ENCODE data around the gene ONECUT3. TPM values are rescaled to one million over a fixed set of nuclear protein-coding genes. Genes with fewer than 3 reads are reported as not detected.
"Not testable (repeated sequence)": the region's sequence is repeated elsewhere in the genome, so short reads cannot be mapped to it uniquely, and the experiment has no call there.

The ONECUT3 gene
- total RNA-seq, 5 donors from 2014 or later (not counting 1 experiment from before 2014, with no cell fraction given): 0.03 TPM; not detected in 3

DNA sequence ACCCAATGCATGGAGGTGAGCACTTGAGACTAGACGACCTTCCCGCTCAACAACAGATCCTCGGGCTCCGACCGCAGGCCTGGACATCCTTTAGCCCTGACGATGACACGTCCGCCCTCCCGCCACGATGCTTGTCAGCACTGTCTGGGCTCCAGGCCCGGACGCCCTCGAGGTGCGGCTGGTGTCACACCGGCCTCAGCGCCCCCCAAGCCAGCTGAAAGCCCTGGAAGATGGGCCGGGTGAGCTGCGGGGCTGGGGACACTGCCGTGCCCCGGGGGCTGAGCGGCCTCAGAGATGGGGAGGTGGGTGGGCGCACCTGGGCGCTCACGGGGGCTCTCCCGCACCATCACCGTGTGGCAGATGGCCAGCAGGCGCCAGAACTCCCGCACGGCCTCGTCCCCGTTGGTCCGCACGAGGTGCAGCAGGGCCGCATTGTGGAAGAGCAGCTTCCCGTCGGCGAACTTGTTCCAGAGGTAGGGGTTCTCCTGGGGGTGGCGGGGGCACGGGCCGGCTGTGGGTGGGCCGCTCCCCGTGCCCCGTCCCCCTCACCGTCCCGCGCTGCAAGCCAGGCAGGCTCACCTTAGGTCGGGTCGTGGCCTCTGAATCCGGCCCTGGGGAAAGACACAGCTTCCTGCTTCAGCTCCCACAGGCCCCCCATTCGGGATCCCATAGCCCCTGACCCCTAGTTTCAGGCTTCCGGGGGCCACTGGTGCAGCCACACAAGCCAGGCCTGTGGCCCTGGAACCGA, 43.3 kb downstream of the ONECUT3 start:
- no peak for DNase-seq
- H3K9me3 Mint-ChIP-seq: no peaks in the 10 kb centered on the region
- H3K4me1 ChIP-seq (ENCODE audit: control insufficient read depth in 1 of 2, extremely low read depth in 1 of 2, insufficient read depth in 2 of 2, low read length in 2 of 2): peaks cover 0 to 9% of the 10 kb centered on the region in 2 experiments
- ChIA-PET POLR2A (no interaction called here), CTCF (interaction anchor here in 1 of 2 donors (0.5 to 0.6 kb wide), 2 partner anchors 18 to 27 kb away, joined by 3 to 4 read pairs; no protein-coding TSS in a partner anchor)
- H3K27ac ChIP-seq (ENCODE audit: low read length): no peak overlapping the region
- 67% methylated on average over 41 of the region's 52 CpGs for WGBS (ENCODE audit: insufficient coverage)
- H3K27ac Mint-ChIP-seq: no peak overlapping the region
- H3K4me3 Mint-ChIP-seq: no peak overlapping the region
- no peaks in the 10 kb centered on the region for H3K9me3 ChIP-seq
- no peak for ATAC-seq (replicated peaks in 1 of 4)
- H3K36me3 ChIP-seq (ENCODE audit: control insufficient read depth in 2 of 2, extremely low read depth in 1 of 2, insufficient read depth in 1 of 2, low read length in 1 of 2): no peaks in the 10 kb centered on the region
- peaks cover 0 to 44% of the 10 kb centered on the region in 2 experiments for H3K27me3 ChIP-seq (replicated peaks in 1 of 2; ENCODE audit: control insufficient read depth in 2 of 2, extremely low read depth in 1 of 2, insufficient read depth in 2 of 2, low read length in 1 of 2)
- no peaks in the 10 kb centered on the region for H3K4me1 Mint-ChIP-seq
- peaks cover 5% of the 10 kb centered on the region for H3K36me3 Mint-ChIP-seq
- peaks cover 7 to 17% of the 10 kb centered on the region in 2 donors for H3K27me3 Mint-ChIP-seq
- no peak overlapping the region for H3K4me3 ChIP-seq (ENCODE audit: control insufficient read depth in 1 of 2, extremely low read depth in 1 of 2, low read length in 1 of 2)

DNA sequence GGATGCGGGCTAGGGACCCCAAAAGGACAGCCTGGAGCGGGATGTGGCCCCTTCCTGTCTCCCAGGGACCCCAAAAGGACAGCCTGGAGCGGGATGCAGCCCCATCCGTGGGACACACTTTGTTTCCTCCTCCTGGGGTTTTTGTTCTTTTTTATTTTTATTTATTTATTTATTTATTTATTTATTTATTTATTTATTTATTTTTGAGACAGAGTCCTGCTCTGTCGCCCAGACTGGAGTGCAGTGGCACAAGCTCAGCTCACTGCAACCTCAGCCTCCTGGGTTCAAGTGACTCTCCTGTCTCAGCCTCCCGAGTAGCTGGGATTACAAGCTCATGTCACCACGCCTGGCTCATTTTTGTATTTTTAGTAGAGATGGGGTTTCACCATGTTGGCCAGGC, 44.0 kb downstream of the ONECUT3 start:
- H3K27ac ChIP-seq (ENCODE audit: low read length); H3K4me1 ChIP-seq (ENCODE audit: control insufficient read depth in 1 of 2, extremely low read depth in 1 of 2, insufficient read depth in 2 of 2, low read length in 2 of 2); DNase-seq; H3K9me3 Mint-ChIP-seq; H3K4me3 ChIP-seq (ENCODE audit: control insufficient read depth in 1 of 2, extremely low read depth in 1 of 2, low read length in 1 of 2); POLR2A ChIA-PET; H3K27ac Mint-ChIP-seq; CTCF ChIA-PET; H3K36me3 ChIP-seq (ENCODE audit: control insufficient read depth in 2 of 2, extremely low read depth in 1 of 2, insufficient read depth in 1 of 2, low read length in 1 of 2); ATAC-seq (replicated peaks in 1 of 4); H3K9me3 ChIP-seq; H3K4me1 Mint-ChIP-seq; H3K36me3 Mint-ChIP-seq: not testable (repeated sequence)
- Mint-ChIP-seq H3K27me3 (peaks cover 7 to 17% of the 10 kb centered on the region in 2 donors), H3K4me3 (peak overlapping the region in 1 of 3 donors; percentile 32)
- WGBS (ENCODE audit: insufficient coverage): 86% methylated on average over 2 of the region's 7 CpGs
- peaks cover 0 to 38% of the 10 kb centered on the region in 2 experiments for H3K27me3 ChIP-seq (replicated peaks in 1 of 2; ENCODE audit: control insufficient read depth in 2 of 2, extremely low read depth in 1 of 2, insufficient read depth in 2 of 2, low read length in 1 of 2)

DNA sequence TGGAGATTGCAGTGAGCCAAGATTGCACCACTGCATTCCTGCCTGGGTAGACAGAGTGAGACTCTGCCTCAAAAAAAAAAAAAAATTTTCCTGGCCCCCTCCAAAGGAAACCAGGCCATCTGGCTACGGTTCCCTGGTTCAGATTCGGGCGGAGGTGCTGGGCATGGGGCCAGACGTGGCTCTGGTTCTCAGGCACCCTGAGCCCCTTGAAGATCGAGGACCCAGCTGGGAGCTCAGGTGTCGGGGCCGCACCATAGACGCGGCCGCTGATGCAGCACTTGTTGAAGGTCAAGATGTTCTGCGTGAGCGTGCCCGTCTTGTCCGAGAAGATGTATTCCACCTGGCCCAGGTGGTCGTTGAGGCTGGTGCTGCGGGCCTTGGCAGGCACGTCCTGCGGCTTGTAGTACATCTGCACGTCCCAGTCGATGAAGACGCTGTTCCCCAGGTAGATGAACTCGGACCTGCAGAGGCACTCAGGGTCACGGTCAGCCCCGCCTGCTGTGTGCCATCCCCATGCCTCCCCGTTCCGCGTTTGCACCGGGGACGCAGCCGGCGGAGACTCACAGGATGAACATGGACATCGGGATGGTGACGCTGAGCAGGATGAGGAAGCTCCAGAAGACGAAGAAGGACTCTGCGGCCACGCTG, 46.5 kb downstream of the ONECUT3 start:
- Histone ChIP-seq H3K4me1 (ENCODE audit: control insufficient read depth in 1 of 2, extremely low read depth in 1 of 2, insufficient read depth in 2 of 2, low read length in 2 of 2) (peaks cover 0 to 9% of the 10 kb centered on the region in 2 experiments), H3K27me3 (replicated peaks in 1 of 2; ENCODE audit: control insufficient read depth in 2 of 2, extremely low read depth in 1 of 2, insufficient read depth in 2 of 2, low read length in 1 of 2) (peaks cover 0 to 23% of the 10 kb centered on the region in 2 experiments), H3K4me3 (ENCODE audit: control insufficient read depth in 1 of 2, extremely low read depth in 1 of 2, low read length in 1 of 2) (no peak overlapping the region), H3K36me3 (ENCODE audit: control insufficient read depth in 2 of 2, extremely low read depth in 1 of 2, insufficient read depth in 1 of 2, low read length in 1 of 2) (no peaks in the 10 kb centered on the region), H3K9me3 (no peaks in the 10 kb centered on the region), H3K27ac (ENCODE audit: low read length) (no peak overlapping the region)
- DNase-seq (no peak), ATAC-seq (replicated peaks in 1 of 4) (no peak)
- peaks cover 5% of the 10 kb centered on the region for H3K36me3 Mint-ChIP-seq
- no peak overlapping the region for H3K27ac Mint-ChIP-seq
- H3K4me3 Mint-ChIP-seq: no peak overlapping the region
- H3K4me1 Mint-ChIP-seq: no peaks in the 10 kb centered on the region
- no peaks in the 10 kb centered on the region for H3K9me3 Mint-ChIP-seq
- CTCF ChIA-PET: no interaction called here
- H3K27me3 Mint-ChIP-seq: peaks cover 7 to 10% of the 10 kb centered on the region in 2 donors
- POLR2A ChIA-PET: no interaction called here
- 96% methylated on average over 36 of the region's 36 CpGs for WGBS (ENCODE audit: insufficient coverage)

DNA sequence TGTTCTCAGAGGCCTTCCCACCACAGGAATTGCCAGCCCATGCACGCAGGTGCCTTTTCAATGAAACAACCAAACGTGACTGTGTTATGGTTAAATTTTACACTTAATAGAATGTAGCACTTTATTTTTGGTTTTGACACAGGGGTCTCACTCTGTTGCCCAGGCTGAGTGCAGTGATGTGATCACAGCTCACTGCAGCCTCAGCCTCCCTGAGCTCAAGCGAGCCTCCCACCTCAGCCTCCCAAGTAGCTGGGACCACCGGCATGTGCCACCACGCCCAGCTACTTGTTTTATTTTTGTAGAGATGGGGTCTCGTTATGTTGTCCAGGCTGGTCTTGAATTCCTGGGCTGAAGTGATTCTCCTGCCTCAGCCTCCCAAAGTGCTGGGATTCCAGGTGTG, 51.6 kb downstream of the ONECUT3 start:
- ChIA-PET POLR2A (no interaction called here), CTCF (no interaction called here)
- no peaks in the 10 kb centered on the region for H3K4me1 ChIP-seq (ENCODE audit: control insufficient read depth in 1 of 2, extremely low read depth in 1 of 2, insufficient read depth in 2 of 2, low read length in 2 of 2)
- DNase-seq: no peak
- no peaks in the 10 kb centered on the region for H3K36me3 ChIP-seq (ENCODE audit: control insufficient read depth in 2 of 2, extremely low read depth in 1 of 2, insufficient read depth in 1 of 2, low read length in 1 of 2)
- Mint-ChIP-seq H3K9me3 (no peaks in the 10 kb centered on the region), H3K27ac (no peak overlapping the region), H3K4me1 (no peaks in the 10 kb centered on the region), H3K27me3 (no peaks in the 10 kb centered on the region), H3K36me3 (peaks cover 4% of the 10 kb centered on the region), H3K4me3 (no peak overlapping the region)
- no peak for ATAC-seq (replicated peaks in 1 of 4)
- no peak overlapping the region for H3K27ac ChIP-seq (ENCODE audit: low read length)
- H3K27me3 ChIP-seq (replicated peaks in 1 of 2; ENCODE audit: control insufficient read depth in 2 of 2, extremely low read depth in 1 of 2, insufficient read depth in 2 of 2, low read length in 1 of 2): no peaks in the 10 kb centered on the region
- no peaks in the 10 kb centered on the region for H3K9me3 ChIP-seq
- no CpG with 5 or more reads among the region's 6 CpGs for WGBS (ENCODE audit: insufficient coverage)
- no peak overlapping the region for H3K4me3 ChIP-seq (ENCODE audit: control insufficient read depth in 1 of 2, extremely low read depth in 1 of 2, low read length in 1 of 2)

DNA sequence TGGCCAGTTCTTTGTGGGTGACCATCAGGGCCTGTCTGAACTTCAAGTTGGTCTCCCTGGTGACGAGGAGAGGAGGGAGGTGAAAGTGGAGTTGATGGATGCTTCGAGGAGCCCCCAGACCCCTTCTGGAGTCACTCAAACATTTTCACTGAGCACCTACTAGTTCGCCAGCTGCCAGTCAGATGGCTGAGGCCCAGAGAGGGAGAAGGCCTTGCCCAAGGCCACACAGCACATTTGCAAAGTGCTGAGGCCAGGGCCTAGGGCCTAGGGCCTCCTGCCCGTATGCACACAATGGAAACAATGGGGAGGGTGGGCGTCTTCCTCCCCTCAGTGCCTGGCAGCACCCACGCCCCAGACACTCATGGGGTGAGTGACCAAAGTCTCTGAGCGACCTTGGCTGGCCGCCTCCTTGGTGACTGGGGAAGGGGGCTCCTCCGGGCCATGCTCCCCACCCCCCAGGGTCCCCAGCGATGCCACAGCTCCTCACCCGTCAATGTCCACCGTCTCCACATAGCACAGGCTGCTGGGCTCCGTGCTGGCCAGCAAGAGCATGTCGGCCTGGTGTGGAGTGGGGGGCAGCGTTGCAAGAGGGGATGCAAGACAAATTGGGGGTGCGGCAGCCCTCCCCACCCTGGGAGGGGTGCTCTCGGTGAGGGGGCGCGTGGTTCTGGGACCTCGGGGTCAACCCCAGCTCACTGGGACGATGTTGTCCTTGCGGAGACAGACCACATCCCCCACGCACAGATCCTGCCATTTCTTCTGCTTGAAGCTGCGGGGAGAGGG, 52.3 kb downstream of the ONECUT3 start:
- DNase-seq (no peak), ATAC-seq (replicated peaks in 1 of 4) (no peak)
- Histone ChIP-seq H3K27ac (ENCODE audit: low read length) (no peak overlapping the region), H3K4me1 (ENCODE audit: control insufficient read depth in 1 of 2, extremely low read depth in 1 of 2, insufficient read depth in 2 of 2, low read length in 2 of 2) (no peaks in the 10 kb centered on the region), H3K9me3 (no peaks in the 10 kb centered on the region), H3K27me3 (replicated peaks in 1 of 2; ENCODE audit: control insufficient read depth in 2 of 2, extremely low read depth in 1 of 2, insufficient read depth in 2 of 2, low read length in 1 of 2) (no peaks in the 10 kb centered on the region), H3K36me3 (ENCODE audit: control insufficient read depth in 2 of 2, extremely low read depth in 1 of 2, insufficient read depth in 1 of 2, low read length in 1 of 2) (no peaks in the 10 kb centered on the region), H3K4me3 (ENCODE audit: control insufficient read depth in 1 of 2, extremely low read depth in 1 of 2, low read length in 1 of 2) (no peak overlapping the region)
- no peaks in the 10 kb centered on the region for H3K9me3 Mint-ChIP-seq
- CTCF ChIA-PET: no interaction called here
- 87% methylated on average over 9 of the region's 24 CpGs for WGBS (ENCODE audit: insufficient coverage)
- no peaks in the 10 kb centered on the region for H3K27me3 Mint-ChIP-seq
- H3K4me3 Mint-ChIP-seq: no peak overlapping the region
- POLR2A ChIA-PET: no interaction called here
- no peak overlapping the region for H3K27ac Mint-ChIP-seq
- no peaks in the 10 kb centered on the region for H3K36me3 Mint-ChIP-seq
- no peaks in the 10 kb centered on the region for H3K4me1 Mint-ChIP-seq

DNA sequence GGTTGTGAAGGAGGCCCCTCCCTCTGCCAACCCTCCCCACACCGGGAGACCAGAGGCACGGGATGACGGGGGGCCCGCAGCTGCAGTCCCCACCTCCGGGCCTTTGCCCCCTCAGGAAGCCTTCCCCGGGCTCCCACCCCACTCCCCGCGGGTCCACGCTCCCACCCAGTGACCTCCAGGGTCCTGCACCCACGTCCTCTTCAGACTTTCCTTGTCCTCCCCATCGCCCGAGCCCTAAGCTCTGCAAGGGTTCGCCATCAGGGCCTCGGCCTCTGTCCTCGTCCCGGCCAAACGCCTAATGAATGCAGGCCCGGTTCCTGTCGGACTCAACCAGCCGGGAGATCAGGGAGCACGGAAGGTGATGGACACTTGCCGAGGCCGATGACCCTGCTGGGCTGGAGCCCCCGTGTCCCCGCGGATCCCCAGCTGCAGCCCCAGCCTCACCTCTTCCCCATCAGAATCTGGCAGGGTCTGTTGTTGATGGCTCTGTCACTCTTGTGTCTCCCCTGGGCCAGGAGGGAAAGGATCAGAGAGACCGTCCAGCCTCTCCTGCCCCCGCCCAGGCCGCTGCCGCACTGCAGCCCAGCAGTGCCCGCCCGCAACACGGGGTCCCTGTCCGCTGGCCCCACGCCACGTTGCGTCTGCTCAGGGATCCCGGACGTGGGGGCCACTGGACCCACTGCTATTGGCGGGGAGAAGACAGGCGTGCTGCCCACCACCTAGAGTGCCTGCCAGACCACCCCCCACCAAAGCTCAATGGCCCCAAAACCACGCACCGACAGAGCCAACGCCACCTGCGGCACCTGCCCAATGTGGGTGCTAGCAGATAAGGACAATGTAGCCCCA, 53.1 kb downstream of the ONECUT3 start:
- Histone ChIP-seq H3K27ac (ENCODE audit: low read length) (no peak overlapping the region), H3K4me1 (ENCODE audit: control insufficient read depth in 1 of 2, extremely low read depth in 1 of 2, insufficient read depth in 2 of 2, low read length in 2 of 2) (peaks cover 0 to 6% of the 10 kb centered on the region in 2 experiments), H3K4me3 (ENCODE audit: control insufficient read depth in 1 of 2, extremely low read depth in 1 of 2, low read length in 1 of 2) (no peak overlapping the region), H3K27me3 (replicated peaks in 1 of 2; ENCODE audit: control insufficient read depth in 2 of 2, extremely low read depth in 1 of 2, insufficient read depth in 2 of 2, low read length in 1 of 2) (no peaks in the 10 kb centered on the region), H3K9me3 (no peaks in the 10 kb centered on the region), H3K36me3 (ENCODE audit: control insufficient read depth in 2 of 2, extremely low read depth in 1 of 2, insufficient read depth in 1 of 2, low read length in 1 of 2) (no peaks in the 10 kb centered on the region)
- Mint-ChIP-seq H3K4me1 (peaks cover 0 to 1% (median 1%) of the 10 kb centered on the region in 3 donors), H3K4me3 (no peak overlapping the region), H3K27me3 (no peaks in the 10 kb centered on the region), H3K36me3 (no peaks in the 10 kb centered on the region), H3K9me3 (no peaks in the 10 kb centered on the region), H3K27ac (no peak overlapping the region)
- WGBS (ENCODE audit: insufficient coverage): 95% methylated on average over 43 of the region's 45 CpGs
- ChIA-PET POLR2A (no interaction called here), CTCF (no interaction called here)
- ATAC-seq (replicated peaks in 1 of 4) (no peak), DNase-seq (no peak)
